ENCODE measurements around the gene GEMIN8.

GEMIN8 gene

GRCh38 chrX:14032406-14032805 lies 2.7 kb upstream of the GEMIN8 start:
- TF ChIP-seq CTCF (IDR thresholded peaks at IDR 0.05; ENCODE audit: insufficient read depth, low read depth, low read length, missing control alignments) = peak; percentile 34
- peak; percentile 67 for DNase-seq (ENCODE audit: low read depth)
- H3K4me3 ChIP-seq (ENCODE audit: low read depth, low read length) = no peak overlapping the region

- no peak for TF ChIP-seq CTCF (IDR thresholded peaks at IDR 0.05; ENCODE audit: insufficient read depth, low read depth, low read length, missing control alignments)
- peak overlapping the region; percentile 83 for H3K4me3 ChIP-seq (ENCODE audit: low read depth, low read length)
- DNase-seq (ENCODE audit: low read depth) = peak; percentile 26
Measured at GRCh38 chrX:14030174-14030530, 460 bp upstream of the GEMIN8 start.

- TF ChIP-seq CTCF (IDR thresholded peaks at IDR 0.05; ENCODE audit: insufficient read depth, low read depth, low read length, missing control alignments) = no peak
- DNase-seq (ENCODE audit: low read depth) = no peak
- peak overlapping the region; percentile 83 for H3K4me3 ChIP-seq (ENCODE audit: low read depth, low read length)
Measured at GRCh38 chrX:14029039-14029424, 660 bp downstream of the GEMIN8 start.

- peak; percentile 43 for DNase-seq (ENCODE audit: low read depth)
- H3K4me3 ChIP-seq (ENCODE audit: low read depth, low read length) = peak overlapping the region; percentile 83
- no peak for TF ChIP-seq CTCF (IDR thresholded peaks at IDR 0.05; ENCODE audit: insufficient read depth, low read depth, low read length, missing control alignments)
Measured at GRCh38 chrX:14028473-14028872, 1.2 kb downstream of the GEMIN8 start.

- TF ChIP-seq CTCF (IDR thresholded peaks at IDR 0.05; ENCODE audit: insufficient read depth, low read depth, low read length, missing control alignments) = no peak
- DNase-seq (ENCODE audit: low read depth) = peak; percentile 73
Measured at GRCh38 chrX:14027511-14028019, 2.1 kb downstream of the GEMIN8 start.

GRCh38 chrX:14027036-14027435 lies 2.7 kb downstream of the GEMIN8 start:
- DNase-seq (ENCODE audit: low read depth) = peak; percentile 13
- no peak for TF ChIP-seq CTCF (IDR thresholded peaks at IDR 0.05; ENCODE audit: insufficient read depth, low read depth, low read length, missing control alignments)
- no peak overlapping the region for H3K4me3 ChIP-seq (ENCODE audit: low read depth, low read length)

More at GRCh38 chrX:14027511-14028019, 2.1 kb downstream of the GEMIN8 start:
- H3K4me3 ChIP-seq (ENCODE audit: low read depth, low read length) = peak overlapping the region; percentile 40

- no peak for DNase-seq (ENCODE audit: low read depth)
- TF ChIP-seq CTCF (IDR thresholded peaks at IDR 0.05; ENCODE audit: insufficient read depth, low read depth, low read length, missing control alignments) = no peak
- H3K4me3 ChIP-seq (ENCODE audit: low read depth, low read length) = no peak overlapping the region
Measured at GRCh38 chrX:14026121-14026520, 3.6 kb downstream of the GEMIN8 start.
